SW 1271 (cell line): Measurements from ENCODE around the gene GPRIN3.
"Not testable (repeated sequence)": the region's sequence is repeated elsewhere in the genome, so short reads cannot be mapped to it uniquely, and the experiment has no call there.

ENCODE experiments used
- DNase-seq, 2 experiments: peaks; one replicate each; lab custom pipeline; 2025; lab: John Stamatoyannopoulos, UW

Gene GPRIN3

DNA sequence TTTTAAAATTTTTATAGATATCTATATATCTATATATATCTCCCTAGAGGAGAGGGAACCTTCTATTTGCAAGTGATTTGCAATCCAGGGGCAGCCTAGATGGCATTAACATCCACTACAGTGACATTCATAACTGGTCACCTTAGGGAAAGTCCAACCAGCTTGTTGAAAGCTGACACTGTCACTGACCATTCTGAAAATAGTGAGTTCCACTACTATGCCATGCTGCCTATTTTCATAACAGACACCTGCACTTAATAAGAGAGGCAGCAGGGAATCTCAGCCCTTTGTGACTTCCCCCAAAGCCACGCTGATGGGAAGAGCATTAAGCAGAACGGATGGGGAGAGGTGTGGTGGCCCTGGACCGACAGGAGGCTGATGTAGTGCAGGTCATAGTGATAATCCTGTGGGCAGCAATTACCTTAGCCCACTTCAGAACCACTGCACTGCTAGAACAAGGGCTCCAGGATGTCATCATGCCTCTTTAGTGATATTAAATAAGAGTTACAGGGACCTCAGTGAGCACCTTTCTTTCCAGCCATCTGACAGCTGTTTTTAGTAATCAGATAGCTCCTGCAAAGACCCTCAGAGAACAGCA lies 51.3 kb downstream of the GPRIN3 start:
- DNase-seq, result no peak

DNA sequence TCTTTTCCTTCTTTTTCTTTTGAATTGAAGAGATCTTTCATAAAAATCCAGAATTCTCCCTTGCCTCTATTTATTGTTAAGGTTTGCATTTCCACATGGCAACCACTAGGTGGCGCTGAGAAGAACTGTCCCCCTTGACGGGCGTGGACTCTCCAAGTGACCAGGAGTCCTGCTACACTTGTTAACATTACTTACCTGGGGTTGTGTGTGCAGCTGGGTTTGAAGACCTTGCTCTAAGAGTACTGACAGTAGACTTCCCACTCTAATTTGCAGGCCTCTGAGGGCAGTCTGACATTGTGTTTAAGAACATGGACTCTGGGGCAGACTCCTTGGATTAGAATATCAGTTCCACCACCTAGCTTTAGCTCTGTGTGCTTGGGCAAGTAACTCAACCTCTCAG lies 52.8 kb downstream of the GPRIN3 start:
- DNase-seq, result peak in 1 of 2 experiments; percentile 2

DNA sequence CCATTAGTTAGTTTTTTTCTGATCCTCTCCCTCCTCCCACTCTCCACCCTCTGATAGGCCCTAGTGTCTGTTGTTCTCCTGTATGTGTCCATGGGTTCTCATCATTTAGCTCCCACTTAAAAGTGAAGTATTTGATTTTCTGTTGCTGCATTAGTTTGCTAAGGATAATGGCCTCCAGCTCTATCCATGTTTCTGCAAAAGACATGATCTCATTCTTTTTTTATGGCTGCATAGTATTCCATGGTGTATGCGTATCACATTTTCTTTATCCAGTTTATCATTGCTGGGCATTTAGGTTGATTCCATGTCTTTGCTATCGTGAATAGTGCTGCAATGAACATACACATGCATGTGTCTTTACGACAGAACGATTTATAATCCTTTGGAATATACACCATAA lies 53.3 kb downstream of the GPRIN3 start:
- not testable (repeated sequence) for DNase-seq

DNA sequence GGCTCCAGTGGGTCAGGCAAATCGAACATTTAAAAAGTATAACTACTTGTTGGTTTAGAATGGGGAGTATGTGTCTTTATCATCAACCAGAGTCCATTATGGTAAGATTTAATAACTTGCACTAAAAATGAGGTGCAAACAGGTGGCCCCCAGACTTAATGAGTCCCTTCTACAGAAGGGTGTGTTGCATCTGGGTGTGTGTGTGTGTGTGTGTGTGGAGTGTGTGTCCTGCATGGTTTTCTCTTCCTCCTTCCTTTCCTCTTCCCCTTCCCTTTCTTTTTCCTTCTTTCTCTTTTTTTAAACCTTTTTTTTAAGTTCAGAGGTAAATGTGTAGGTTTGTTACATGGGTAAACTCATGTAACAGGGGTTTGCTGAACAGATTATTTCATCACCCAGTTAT lies 53.7 kb downstream of the GPRIN3 start:
- no peak for DNase-seq

DNA sequence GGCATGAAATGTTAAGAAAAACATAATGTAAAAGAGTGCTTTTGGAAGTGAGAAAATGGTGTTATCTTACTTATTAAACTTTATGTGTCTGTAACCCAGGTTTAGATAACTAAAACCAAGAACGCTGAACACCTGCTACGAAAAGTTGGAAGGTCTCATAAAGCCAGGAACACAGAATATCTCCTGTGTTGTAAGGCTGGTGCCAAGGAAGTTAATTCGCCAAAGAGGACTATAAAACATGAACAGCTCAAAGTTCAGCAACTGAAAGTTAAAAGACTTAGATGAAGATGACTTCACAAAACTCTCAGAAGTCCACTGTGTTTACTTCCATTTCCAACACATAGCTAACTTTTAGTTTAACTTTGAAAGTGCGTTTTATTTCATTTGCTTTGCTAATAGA lies 54.3 kb downstream of the GPRIN3 start:
- DNase-seq, result no peak

DNA sequence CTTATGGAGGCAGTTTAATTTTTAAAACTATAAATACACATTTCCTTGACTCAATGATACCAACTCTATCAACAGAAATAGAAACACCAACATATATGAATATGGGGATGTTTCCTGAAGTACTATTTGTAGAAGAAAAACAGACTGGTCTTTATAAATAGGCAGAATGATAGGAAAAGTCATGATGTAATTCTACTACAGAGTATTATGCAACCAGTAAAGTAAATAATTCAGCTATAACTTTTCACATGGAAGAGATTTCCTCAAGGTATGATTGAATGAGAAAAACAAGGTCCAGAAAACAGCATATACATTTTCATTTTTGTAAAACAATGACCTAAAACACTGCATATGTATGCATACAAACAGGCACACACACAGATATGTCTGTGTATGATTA lies 56.2 kb downstream of the GPRIN3 start:
- no peak for DNase-seq

DNA sequence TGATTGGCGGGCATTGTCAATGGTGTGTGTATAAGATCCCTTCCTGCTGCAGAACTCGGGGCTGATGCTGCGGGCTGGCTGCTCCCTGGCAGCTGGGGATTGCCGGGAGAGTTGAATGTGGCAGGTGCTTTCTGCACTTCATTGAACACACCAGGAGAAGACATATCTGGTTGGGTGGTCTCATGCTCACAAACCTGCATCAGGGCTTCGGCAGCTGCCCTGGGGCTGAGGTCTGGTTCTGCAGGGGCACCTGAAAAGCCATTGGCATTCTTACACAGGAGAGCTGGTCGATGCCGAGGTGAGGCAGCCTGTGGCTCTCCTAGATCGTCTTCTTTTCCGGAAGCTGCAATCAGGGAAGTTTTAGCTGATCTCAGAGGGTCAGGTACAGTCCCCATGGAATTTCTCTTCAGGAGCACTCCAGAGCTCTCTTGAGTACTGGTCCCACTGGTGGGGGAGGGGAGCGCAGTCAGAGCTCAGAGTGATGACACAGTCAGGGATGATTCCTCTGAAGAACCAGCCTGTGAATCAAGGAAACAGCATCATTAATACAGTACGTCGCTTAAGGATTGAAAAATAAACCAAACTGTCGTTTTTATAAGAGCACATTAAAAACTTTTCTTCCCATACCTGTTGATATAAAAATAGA lies 57.8 kb downstream of the GPRIN3 start:
- DNase-seq, result no peak

DNA sequence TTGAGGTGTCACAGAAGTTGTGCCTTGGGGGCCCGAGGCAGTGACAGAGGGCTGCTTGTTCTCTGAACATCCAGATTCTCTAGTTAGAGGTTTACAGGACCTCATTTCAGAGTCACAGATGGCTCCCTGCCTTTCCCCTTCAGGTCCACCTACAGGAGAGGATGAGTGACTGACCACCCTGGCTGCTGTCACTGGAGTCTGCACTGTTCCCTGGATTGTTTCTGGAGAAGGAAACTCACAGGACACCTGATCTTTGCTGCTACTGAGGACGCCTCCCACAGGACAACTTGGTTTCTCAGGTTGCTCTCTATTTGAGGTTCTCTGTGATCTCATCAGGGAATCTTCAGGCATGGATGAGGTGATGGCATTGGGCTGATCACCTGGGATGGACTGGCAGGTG lies 58.3 kb downstream of the GPRIN3 start:
- no peak for DNase-seq

DNA sequence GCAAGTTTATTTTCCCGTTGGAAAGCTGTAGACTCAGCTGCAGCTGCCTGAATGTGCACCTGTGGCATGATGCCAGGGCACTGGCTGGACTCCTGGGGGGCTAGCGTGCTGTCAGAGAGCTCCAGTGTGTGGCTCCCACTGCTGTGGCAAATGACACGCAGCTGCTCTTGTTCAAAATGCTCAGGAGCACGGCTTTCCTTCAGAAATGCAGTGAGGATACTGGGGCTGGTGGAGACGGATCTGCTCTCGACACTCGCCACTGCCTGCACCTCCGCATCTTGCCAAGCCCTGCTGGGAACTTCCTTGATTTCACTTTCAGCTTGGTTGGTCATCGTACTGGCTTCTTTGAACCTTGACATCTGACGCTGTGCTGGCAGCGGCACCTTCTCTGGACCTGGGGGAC lies 58.7 kb downstream of the GPRIN3 start:
- no peak for DNase-seq

DNA sequence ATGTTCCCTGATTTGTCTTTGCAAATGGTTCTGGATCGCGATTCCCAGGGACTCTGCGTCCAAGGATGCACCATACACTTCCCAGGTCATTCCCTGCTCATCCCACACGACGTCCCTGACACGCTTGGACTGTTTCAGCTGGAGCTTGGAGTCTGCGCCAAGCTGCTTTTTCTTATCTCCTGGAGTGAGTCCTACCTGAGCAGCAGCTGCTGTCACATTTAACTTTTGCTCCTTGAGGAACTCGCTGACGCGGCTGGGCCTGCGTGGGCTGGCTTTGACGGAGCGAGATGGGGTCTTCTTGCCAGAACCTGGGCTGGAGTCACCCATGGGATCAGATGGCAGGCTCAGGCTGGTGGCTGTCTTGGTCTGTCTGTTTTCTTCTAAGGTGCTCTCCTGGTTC lies 59.6 kb downstream of the GPRIN3 start:
- DNase-seq, result no peak

DNA sequence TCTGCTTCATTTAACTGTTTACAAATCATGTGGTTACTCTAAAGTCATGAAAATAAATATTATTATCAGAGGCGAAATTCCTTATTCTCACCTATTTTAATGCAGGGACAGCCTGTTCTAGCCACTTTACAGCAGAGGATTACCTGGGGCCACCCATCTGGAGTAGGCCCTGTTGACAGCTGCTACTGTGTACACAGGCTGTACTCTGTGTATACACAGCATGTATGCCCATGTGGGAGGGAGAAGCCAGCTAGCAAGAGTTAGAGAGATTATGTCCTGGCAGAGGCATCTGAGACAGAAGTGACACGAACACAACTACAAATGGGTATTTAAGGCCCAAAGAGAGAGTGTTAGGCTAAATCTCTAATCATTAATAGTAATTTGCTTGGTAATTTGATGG lies 62.1 kb downstream of the GPRIN3 start:
- no peak for DNase-seq

DNA sequence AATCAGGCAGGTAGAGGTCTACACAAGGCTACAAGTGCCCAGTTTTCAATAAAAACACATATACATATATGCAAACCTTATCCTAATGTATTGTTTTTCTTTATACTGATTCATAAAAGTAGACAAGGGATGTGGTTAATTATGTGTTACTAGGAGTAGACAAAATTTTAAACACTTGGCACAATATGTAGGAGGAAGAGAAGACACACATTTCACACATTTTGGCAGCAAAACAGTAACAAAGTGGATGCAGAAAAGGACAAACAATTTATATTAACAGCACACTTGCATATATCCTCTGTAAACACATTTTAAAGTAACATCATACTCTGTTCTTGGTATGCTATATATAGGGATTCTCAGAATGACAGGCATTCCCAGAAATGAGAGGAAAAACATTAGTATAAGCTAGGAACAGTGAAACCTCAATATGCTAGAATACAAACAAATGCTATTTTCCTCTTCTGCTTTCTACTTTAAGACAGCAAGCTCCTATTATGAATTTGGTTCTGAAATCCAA lies 63.8 kb downstream of the GPRIN3 start:
- no peak for DNase-seq

DNA sequence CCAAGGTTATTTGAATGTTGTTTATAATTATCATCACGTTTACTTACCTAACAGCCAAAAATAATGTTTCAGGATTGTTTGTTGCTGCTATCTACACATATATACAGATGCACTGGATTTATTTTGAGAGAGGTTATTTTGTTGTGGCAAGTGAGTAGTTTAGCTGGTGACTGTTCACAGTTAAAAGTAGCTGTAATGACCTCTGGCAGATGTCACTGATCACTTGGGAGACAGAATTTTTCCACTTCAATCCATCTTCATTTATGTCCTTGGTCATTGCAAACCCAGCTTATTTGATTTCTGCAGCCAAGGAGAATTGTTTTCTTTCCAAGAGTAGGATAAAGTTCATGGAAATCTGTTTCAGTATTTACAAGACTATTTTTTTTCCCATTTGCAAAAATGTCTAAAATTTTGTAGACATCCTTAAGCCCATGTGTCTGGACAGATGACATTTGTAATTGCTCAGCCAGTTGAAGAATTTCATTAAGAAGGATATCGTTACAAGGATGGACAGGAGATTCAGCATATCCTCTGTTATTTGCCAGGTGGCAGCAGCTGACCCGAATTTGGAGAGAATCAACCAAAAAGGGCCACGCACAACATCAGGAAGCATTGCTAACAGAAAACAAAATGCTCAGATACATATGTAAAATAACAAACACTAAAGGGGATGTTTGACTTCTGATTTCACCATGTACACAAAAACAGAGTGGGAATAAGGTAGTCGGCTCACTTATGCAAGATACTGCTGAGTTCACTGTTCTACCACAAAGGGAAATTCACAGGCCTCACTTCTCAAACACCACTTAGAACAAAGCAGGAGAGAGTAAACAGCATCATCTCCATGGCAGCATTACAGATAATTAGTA lies 64.5 kb downstream of the GPRIN3 start:
- DNase-seq, result no peak

DNA sequence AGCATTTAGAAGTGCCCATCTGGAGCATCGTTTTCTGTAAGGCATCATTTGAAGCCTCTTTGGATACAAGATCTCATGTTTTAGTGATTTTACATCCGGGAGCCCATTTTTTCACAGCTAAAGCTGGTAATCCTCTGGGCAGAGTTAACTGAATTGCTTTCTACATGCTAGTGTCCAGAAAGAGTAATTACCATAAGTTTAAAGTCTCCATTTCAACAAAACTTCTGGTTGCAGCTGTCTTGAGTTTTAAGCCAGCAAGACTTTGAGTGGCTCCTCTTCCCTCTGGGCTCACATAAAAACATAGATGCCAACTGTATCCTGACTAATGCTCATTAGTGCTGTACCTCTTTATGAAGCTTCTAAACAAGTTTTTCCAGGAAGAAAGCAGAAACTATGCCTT lies 65.4 kb downstream of the GPRIN3 start:
- DNase-seq, result no peak

DNA sequence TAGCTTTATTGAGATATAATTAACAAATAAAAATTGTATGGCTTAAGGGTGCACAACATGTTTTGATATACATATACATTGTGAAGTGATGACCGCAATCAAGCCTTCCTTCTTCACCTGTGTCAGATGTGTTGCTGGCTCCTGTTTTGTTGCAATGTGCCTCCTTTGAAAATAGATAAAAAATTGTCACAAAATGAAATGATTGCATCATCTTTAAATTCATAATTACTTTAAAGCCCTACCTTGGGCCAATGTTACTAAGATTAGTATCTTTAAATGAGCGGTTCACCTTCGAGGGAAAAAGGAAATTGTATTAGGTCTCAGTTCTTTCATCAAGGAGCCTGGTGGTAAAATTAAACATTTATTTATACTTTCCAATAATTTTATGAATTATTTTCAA lies 77.3 kb downstream of the GPRIN3 start:
- no peak for DNase-seq

DNA sequence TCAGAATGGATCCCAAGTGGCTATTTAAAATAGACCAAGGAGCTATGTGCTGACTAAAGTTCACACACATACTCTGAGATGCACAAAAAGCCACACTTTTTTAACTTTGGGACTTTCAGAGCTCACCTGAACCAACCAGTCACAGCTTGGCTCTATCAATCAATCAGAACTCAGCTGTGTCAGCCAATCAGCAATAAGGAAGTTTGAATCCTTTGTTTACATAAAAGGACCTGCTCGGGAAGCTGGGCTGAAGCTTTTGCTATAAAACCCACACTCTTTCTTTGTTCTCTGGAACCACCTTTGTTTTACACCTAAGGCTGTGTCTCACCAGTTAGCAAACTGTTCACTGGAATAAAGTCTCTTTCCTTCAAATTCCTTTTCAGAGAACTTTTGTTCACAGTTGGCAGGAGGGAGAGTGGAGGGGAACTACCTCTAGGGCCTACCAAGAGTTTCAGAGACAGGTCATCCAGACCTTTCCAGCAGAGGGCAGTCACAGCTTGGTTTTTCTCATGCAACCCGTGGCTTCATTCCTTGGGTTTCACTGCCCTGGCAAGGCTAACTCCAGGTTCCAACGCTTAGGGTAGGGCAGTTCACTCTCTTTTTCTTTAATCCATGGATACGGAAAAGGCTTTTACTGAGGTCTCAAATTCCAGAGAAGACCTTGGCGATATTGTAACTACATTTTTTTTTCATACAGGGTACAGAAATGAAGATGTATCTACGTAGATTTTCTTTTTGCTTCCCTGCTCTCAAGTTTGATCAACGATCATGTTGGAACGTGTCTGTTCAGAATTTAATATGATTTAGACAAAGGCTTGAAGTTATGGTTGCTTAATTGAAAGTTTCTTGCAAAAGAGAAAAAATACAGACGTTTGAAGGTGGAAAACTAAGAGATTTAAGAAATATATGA lies 80.7 kb downstream of the GPRIN3 start:
- DNase-seq, result peak in 1 of 2 experiments; percentile 50

DNA sequence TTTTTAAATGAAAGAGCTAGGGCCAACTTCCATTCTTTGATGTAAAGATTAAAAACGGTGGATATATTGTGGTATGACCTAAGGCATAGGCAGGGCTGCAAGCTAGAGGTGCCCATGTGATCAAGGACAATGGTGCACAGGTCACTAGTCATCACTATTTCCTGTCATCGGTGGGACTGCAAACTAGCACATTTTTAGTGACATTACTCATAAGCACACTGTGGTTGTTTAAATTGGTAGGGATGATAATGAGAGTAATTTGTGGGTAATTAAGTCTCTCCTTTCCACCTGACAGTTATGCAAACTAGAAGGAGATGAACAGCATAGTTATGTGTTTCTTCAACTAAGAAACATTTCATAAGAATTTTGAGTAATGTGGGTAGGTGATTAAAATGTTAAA lies 85.4 kb downstream of the GPRIN3 start:
- DNase-seq, result no peak

DNA sequence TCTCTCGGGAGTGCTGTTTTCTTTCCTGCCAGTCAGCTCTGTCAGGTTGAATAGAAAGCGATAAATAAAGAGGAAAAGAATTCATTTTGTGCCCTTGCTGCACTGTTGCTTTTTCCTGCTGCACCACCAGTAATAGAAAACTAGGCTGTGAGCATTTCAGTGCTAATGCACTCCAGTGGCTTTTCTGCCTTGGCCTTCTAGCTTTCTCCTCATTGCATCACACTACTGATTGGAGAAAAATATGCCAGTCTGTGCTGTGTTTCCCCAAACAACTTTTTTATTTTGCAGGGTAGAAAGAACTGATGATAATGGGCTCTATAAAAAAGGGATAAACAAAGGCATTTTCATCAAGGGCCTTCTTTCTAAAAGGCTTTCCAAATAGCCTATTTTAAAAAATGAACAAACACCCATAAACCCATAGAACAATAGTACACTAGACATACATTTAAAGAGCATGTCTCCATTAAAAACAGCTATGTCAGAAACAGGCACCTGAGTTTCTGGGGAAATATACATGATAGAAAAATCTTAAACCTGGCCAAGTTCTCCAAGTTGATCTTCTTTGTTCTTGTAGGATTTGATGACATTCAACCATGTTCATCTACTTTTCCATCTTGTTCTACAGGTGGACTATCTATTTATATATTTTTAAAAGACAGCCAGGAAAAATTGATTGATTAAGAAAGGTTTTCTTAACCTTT lies 86.3 kb downstream of the GPRIN3 start:
- DNase-seq, result no peak

DNA sequence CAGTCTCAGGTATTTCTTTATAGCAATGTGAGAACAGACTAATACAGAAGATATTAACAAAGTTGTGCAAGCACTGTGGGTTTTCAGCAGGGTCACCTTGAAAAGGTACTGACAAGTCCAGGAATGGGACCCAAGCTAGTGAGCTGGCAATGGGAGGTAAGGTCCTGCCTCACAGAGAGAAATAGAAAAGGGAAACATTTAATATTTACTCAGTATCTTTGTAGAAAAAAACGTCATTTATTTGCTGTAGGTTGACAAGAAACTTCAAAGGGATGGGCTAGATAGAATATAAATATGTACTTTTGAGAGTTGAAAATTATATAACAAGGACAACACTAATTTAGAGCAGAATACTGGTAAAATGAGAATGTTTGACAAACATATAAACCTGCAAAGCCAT lies 89.0 kb downstream of the GPRIN3 start:
- no peak for DNase-seq

DNA sequence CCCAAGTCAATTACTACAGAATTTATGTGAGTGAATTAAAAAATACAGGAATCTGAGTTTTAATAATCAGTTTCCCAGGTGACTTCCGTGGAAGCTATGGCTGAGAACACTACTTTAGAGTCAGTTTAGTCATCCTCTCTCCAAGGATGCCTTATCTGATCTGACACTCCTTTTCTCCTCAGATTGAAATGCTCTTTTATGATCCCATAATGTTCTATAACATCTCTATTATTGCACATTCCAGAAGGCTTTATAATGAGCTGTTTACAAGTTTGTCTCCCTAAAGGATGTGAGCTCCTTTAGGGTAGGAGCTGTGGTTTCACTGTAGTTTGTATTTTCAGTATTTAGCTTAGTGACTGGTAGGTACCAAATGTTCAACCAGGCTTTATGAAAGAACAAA lies 90.0 kb downstream of the GPRIN3 start:
- no peak for DNase-seq

DNA sequence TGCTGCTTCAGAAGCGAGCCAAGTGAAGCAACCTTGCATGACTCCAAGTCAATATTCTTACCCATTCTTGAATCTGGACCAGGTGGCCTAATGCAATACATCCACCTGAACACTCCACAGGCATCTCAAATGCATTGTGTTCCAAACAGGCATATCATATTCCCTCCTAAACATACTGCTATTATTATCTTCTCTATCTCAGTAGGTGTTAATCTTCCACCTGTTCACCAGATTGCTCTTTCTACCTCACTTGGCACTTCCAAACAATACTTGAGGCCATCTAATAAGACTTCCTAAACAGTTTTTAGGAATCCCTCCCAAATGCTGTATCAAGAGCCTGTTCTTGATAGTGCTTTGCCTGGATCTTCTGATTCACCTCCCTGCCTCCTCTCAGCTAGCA lies 90.7 kb downstream of the GPRIN3 start:
- no peak for DNase-seq
